ENCODE results near the gene PRICKLE4.
A peak's percentile ranks its signal among the peaks of the same experiment; 100 is the strongest.

Gene PRICKLE4

DNA sequence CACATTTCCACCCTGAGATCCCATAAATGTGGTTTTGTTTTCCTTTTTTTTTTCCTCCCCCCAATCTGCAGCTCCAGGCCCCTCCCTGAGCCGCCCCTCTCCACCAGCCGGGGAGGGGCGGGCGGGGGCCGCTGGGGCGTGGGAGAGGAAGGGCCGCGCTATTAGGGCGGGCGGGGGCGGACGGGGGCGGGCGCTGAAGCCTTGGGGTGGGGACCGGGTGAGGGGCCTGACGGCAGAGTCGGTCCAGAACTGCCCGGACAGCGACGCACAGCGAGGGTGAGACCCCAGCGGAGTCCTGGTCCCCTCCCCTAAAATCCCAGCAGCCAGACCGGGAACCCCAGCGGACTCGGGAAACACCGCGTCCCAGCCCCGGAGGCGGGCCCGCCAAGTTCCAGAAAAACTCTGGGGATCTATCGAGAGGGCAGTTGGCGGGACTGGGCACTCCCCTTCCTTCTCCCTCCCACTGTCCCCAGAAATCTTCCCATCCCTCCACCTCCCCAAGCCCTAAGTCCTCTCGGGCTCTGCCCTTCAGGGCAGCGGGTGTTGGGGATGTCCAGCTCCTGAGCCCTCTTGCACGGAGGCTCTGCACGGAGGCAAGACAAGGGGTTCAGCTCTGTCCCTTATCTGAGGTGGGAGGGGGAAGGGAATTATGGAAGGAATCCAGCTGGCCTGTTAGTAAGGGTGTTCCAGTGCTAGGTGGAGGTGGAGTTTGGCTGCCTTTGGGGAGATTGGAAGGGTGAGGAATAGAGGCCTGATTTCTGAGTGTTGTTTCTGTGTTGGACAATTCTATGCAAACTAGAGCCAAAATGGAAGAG, at the start of gene PRICKLE4 (continued):
- TF ChIP-seq, protein P1, sequence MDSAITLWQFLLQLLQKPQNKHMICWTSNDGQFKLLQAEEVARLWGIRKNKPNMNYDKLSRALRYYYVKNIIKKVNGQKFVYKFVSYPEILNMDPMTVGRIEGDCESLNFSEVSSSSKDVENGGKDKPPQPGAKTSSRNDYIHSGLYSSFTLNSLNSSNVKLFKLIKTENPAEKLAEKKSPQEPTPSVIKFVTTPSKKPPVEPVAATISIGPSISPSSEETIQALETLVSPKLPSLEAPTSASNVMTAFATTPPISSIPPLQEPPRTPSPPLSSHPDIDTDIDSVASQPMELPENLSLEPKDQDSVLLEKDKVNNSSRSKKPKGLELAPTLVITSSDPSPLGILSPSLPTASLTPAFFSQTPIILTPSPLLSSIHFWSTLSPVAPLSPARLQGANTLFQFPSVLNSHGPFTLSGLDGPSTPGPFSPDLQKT (IDR thresholded peaks at IDR 0.05; ENCODE audit: borderline replicate concordance, low read depth, low read length) = no peak
- TF ChIP-seq, protein P2, sequence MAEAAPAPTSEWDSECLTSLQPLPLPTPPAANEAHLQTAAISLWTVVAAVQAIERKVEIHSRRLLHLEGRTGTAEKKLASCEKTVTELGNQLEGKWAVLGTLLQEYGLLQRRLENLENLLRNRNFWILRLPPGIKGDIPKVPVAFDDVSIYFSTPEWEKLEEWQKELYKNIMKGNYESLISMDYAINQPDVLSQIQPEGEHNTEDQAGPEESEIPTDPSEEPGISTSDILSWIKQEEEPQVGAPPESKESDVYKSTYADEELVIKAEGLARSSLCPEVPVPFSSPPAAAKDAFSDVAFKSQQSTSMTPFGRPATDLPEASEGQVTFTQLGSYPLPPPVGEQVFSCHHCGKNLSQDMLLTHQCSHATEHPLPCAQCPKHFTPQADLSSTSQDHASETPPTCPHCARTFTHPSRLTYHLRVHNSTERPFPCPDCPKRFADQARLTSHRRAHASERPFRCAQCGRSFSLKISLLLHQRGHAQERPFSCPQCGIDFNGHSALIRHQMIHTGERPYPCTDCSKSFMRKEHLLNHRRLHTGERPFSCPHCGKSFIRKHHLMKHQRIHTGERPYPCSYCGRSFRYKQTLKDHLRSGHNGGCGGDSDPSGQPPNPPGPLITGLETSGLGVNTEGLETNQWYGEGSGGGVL (tag by site-specific recombination; IDR thresholded peaks at IDR 0.05) = no peak; the same call in 1 of the 2 replicates
- no peak for TF ChIP-seq GLI4 (tag by site-specific recombination; IDR thresholded peaks at IDR 0.05)
- no peak for TF ChIP-seq ZNF501 (tag by site-specific recombination; IDR thresholded peaks at IDR 0.05)
- peak; percentile 94 for TF ChIP-seq ZNF600 (tag by site-specific recombination; IDR thresholded peaks at IDR 0.05)
- peak; percentile 16 for TF ChIP-seq KLF8 (tag by site-specific recombination; IDR thresholded peaks at IDR 0.05)
- no peak for TF ChIP-seq ZNF146 (tag by site-specific recombination; IDR thresholded peaks at IDR 0.05)
- no peak for TF ChIP-seq ZNF175 (tag by site-specific recombination; IDR thresholded peaks at IDR 0.05)
- TF ChIP-seq, protein P3, sequence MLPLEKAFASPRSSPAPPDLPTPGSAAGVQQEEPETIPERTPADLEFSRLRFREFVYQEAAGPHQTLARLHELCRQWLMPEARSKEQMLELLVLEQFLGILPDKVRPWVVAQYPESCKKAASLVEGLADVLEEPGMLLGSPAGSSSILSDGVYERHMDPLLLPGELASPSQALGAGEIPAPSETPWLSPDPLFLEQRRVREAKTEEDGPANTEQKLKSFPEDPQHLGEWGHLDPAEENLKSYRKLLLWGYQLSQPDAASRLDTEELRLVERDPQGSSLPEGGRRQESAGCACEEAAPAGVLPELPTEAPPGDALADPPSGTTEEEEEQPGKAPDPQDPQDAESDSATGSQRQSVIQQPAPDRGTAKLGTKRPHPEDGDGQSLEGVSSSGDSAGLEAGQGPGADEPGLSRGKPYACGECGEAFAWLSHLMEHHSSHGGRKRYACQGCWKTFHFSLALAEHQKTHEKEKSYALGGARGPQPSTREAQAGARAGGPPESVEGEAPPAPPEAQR (tag by site-specific recombination; IDR thresholded peaks at IDR 0.05) = no peak
- no peak for TF ChIP-seq ZBTB21 (tag by site-specific recombination; IDR thresholded peaks at IDR 0.05)
- 0 out of 2 replicates have a peak, but pooled peaks have one; percentile 33 for TF ChIP-seq ZFP69B (tag by site-specific recombination; IDR thresholded peaks at IDR 0.05)
- TF ChIP-seq ZNF23 (tag by site-specific recombination; IDR thresholded peaks at IDR 0.05; ENCODE audit: borderline replicate concordance) = no peak
- TF ChIP-seq, protein P4, sequence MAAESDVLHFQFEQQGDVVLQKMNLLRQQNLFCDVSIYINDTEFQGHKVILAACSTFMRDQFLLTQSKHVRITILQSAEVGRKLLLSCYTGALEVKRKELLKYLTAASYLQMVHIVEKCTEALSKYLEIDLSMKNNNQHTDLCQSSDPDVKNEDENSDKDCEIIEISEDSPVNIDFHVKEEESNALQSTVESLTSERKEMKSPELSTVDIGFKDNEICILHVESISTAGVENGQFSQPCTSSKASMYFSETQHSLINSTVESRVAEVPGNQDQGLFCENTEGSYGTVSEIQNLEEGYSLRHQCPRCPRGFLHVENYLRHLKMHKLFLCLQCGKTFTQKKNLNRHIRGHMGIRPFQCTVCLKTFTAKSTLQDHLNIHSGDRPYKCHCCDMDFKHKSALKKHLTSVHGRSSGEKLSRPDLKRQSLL (tag by site-specific recombination; IDR thresholded peaks at IDR 0.05) = no peak
- no peak for TF ChIP-seq PRDM1 (tag by site-specific recombination; IDR thresholded peaks at IDR 0.05)
- TF ChIP-seq ZNF335 (tag by site-specific recombination; conservative IDR thresholded peaks at IDR 0.05) = peak; percentile 74
- TF ChIP-seq ZBTB20 (tag by site-specific recombination; IDR thresholded peaks at IDR 0.05) = peak; percentile 69
- TF ChIP-seq WT1 (tag by site-specific recombination; IDR thresholded peaks at IDR 0.05) = 0 out of 2 replicates have a peak, but pooled peaks have one; percentile 25
- TF ChIP-seq ZNF112 (tag by site-specific recombination; IDR thresholded peaks at IDR 0.05) = no peak
- TF ChIP-seq, protein P5, sequence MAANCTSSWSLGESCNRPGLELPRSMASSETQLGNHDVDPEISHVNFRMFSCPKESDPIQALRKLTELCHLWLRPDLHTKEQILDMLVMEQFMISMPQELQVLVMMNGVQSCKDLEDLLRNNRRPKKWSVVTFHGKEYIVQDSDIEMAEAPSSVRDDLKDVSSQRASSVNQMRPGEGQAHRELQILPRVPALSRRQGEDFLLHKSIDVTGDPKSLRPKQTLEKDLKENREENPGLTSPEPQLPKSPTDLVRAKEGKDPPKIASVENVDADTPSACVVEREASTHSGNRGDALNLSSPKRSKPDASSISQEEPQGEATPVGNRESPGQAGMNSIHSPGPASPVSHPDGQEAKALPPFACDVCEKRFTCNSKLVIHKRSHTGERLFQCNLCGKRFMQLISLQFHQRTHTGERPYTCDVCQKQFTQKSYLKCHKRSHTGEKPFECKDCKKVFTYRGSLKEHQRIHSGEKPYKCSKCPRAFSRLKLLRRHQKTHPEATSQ (tag by site-specific recombination; IDR thresholded peaks at IDR 0.05) = no peak
- TF ChIP-seq ZNF629 (tag by site-specific recombination; IDR thresholded peaks at IDR 0.05) = no peak
- TF ChIP-seq ZNF423 (tag by site-specific recombination; IDR thresholded peaks at IDR 0.05) = no peak
- no peak for TF ChIP-seq ZNF433 (tag by site-specific recombination; IDR thresholded peaks at IDR 0.05; ENCODE audit: low read depth)
- TF ChIP-seq ZNF404 (tag by site-specific recombination; IDR thresholded peaks at IDR 0.05) = no peak
- no peak for TF ChIP-seq KLF10 (tag by site-specific recombination; IDR thresholded peaks at IDR 0.05)
- TF ChIP-seq, protein P6, sequence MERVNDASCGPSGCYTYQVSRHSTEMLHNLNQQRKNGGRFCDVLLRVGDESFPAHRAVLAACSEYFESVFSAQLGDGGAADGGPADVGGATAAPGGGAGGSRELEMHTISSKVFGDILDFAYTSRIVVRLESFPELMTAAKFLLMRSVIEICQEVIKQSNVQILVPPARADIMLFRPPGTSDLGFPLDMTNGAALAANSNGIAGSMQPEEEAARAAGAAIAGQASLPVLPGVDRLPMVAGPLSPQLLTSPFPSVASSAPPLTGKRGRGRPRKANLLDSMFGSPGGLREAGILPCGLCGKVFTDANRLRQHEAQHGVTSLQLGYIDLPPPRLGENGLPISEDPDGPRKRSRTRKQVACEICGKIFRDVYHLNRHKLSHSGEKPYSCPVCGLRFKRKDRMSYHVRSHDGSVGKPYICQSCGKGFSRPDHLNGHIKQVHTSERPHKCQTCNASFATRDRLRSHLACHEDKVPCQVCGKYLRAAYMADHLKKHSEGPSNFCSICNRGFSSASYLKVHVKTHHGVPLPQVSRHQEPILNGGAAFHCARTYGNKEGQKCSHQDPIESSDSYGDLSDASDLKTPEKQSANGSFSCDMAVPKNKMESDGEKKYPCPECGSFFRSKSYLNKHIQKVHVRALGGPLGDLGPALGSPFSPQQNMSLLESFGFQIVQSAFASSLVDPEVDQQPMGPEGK (tag by site-specific recombination; IDR thresholded peaks at IDR 0.05) = peak; percentile 44; the same call in 1 of the 2 replicates
- TF ChIP-seq ZNF354C (tag by site-specific recombination; IDR thresholded peaks at IDR 0.05; ENCODE audit: borderline replicate concordance, low read depth) = no peak
- no peak for TF ChIP-seq ZSCAN23 (tag by site-specific recombination; IDR thresholded peaks at IDR 0.05)
- no peak for TF ChIP-seq ZNF239 (tag by site-specific recombination; IDR thresholded peaks at IDR 0.05)
- TF ChIP-seq ZNF394 (tag by site-specific recombination; IDR thresholded peaks at IDR 0.05; ENCODE audit: borderline replicate concordance) = no peak
- TF ChIP-seq ZBTB8A (tag by site-specific recombination; IDR thresholded peaks at IDR 0.05) = peak; percentile 37; the same call in 1 of the 2 replicates
